ENCODE data around the gene ADGRL4. TPM values are rescaled to one million over a fixed set of nuclear protein-coding genes. Genes with fewer than 3 reads are reported as not detected.
"Not testable (repeated sequence)": the region's sequence is repeated elsewhere in the genome, so short reads cannot be mapped to it uniquely, and the experiment has no call there.

Gene ADGRL4
- total RNA-seq, 1 donor, result 16.6 TPM

GRCh38 chr1:78880223-78880622, 126.3 kb downstream of the ADGRL4 start:
- no peaks in the 10 kb centered on the region for H3K27me3 ChIP-seq (ENCODE audit: insufficient read depth, low read length)
- TF ChIP-seq, protein P1, sequence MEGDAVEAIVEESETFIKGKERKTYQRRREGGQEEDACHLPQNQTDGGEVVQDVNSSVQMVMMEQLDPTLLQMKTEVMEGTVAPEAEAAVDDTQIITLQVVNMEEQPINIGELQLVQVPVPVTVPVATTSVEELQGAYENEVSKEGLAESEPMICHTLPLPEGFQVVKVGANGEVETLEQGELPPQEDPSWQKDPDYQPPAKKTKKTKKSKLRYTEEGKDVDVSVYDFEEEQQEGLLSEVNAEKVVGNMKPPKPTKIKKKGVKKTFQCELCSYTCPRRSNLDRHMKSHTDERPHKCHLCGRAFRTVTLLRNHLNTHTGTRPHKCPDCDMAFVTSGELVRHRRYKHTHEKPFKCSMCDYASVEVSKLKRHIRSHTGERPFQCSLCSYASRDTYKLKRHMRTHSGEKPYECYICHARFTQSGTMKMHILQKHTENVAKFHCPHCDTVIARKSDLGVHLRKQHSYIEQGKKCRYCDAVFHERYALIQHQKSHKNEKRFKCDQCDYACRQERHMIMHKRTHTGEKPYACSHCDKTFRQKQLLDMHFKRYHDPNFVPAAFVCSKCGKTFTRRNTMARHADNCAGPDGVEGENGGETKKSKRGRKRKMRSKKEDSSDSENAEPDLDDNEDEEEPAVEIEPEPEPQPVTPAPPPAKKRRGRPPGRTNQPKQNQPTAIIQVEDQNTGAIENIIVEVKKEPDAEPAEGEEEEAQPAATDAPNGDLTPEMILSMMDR (IDR thresholded peaks at IDR 0.05; ENCODE audit: extremely low read depth, low read depth, low read length), result no peak
- H3K4me2 ChIP-seq (ENCODE audit: insufficient read depth, low read length), result no peak overlapping the region
- no peak overlapping the region for H2AFZ ChIP-seq (ENCODE audit: low read length)
- H3K4me1 ChIP-seq (ENCODE audit: insufficient read depth, low read length), result peaks cover 3% of the 10 kb centered on the region
- DNase-seq (ENCODE audit: insufficient read length, low spot score, missing footprints), result no peak
- H3K36me3 ChIP-seq (ENCODE audit: insufficient read depth, low read length), result no peaks in the 10 kb centered on the region
- no peaks in the 10 kb centered on the region for H3K79me2 ChIP-seq (ENCODE audit: insufficient read depth, low read length)
- no peaks in the 10 kb centered on the region for H3K9me3 ChIP-seq (ENCODE audit: low read depth, low read length)
- no peak overlapping the region for H3K27ac ChIP-seq (ENCODE audit: low read depth, low read length)
- no peaks in the 10 kb centered on the region for H4K20me1 ChIP-seq (ENCODE audit: insufficient read depth, low read length)
- H3K4me3 ChIP-seq (ENCODE audit: insufficient read depth, low read length), result no peak overlapping the region

DNA sequence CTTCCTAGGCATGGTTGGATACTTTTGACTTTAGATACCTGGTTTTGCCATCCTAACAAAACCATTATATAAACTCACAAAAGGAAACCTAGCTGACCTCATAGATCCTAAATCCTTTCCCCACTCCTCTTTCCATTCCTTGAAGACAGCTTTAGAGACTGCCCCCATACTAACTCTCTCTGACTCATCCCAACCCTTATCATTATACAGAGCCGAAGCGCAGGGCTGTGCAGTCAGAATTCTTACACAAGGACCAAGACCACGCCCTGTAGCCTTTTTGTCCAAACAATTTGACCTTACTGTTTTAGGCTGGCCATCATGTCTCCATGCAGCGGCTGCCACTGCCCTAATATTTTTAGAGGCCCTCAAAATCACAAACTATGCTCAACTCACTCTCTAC, 130.5 kb downstream of the ADGRL4 start:
- not testable (repeated sequence) for H3K27ac ChIP-seq (ENCODE audit: low read depth, low read length); H3K36me3 ChIP-seq (ENCODE audit: insufficient read depth, low read length)

DNA sequence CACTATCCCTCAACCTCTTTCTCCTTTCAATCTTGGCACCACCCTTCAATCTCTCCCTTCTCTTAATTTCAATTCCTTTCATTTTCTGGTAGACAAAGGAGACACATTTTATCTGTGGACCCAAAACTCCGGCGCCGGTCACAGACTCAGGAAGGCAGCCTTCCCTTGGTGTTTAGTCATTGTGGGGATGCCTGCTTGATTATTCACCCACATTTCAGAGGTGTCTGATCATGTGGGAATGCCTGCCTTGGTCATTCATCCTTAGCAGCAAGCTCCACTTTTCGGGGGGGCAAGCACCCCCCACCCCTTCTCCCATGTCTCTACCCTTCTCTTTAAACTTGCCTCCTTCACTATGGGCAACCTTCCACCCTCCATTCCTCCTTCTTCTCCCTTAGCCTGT, 133.7 kb downstream of the ADGRL4 start:
- H3K27ac ChIP-seq (ENCODE audit: low read depth, low read length); H3K4me3 ChIP-seq (ENCODE audit: insufficient read depth, low read length); H3K27me3 ChIP-seq (ENCODE audit: insufficient read depth, low read length); H4K20me1 ChIP-seq (ENCODE audit: insufficient read depth, low read length); H3K36me3 ChIP-seq (ENCODE audit: insufficient read depth, low read length); H3K9me3 ChIP-seq (ENCODE audit: low read depth, low read length); H2AFZ ChIP-seq (ENCODE audit: low read length); H3K4me2 ChIP-seq (ENCODE audit: insufficient read depth, low read length); H3K4me1 ChIP-seq (ENCODE audit: insufficient read depth, low read length); H3K79me2 ChIP-seq (ENCODE audit: insufficient read depth, low read length): not testable (repeated sequence)
- DNase-seq (ENCODE audit: insufficient read length, low spot score, missing footprints), result peak; percentile 34

More for the DNA sequence above, 130.5 kb downstream of the ADGRL4 start:
- H3K27me3 ChIP-seq (ENCODE audit: insufficient read depth, low read length); H3K4me3 ChIP-seq (ENCODE audit: insufficient read depth, low read length); H3K79me2 ChIP-seq (ENCODE audit: insufficient read depth, low read length); H4K20me1 ChIP-seq (ENCODE audit: insufficient read depth, low read length); H3K4me1 ChIP-seq (ENCODE audit: insufficient read depth, low read length); H2AFZ ChIP-seq (ENCODE audit: low read length); DNase-seq (ENCODE audit: insufficient read length, low spot score, missing footprints); H3K9me3 ChIP-seq (ENCODE audit: low read depth, low read length); H3K4me2 ChIP-seq (ENCODE audit: insufficient read depth, low read length): not testable (repeated sequence)

DNA sequence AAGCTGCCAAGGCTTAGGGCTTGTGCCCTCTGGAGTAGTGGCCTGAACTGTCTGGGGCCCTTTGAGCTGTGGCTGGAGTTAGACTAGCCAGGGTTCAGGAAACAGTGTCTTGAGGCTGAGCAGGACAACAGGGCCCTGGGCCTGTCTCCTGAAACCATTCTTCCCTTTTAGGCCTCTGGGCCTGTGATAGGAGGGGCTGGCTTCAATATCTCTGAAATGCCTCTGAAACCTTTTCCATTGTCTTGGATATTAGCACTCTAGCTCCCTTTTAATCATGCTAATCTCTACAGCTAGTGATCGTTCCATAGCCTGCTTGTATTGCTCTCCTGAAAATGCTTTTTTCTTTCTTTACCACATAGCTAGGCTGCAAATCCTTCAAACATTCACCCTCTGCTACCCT, 135.3 kb downstream of the ADGRL4 start:
- no peaks in the 10 kb centered on the region for H3K36me3 ChIP-seq (ENCODE audit: insufficient read depth, low read length)
- H4K20me1 ChIP-seq (ENCODE audit: insufficient read depth, low read length), result no peaks in the 10 kb centered on the region
- H3K4me3 ChIP-seq (ENCODE audit: insufficient read depth, low read length), result no peak overlapping the region
- H3K4me1 ChIP-seq (ENCODE audit: insufficient read depth, low read length), result no peaks in the 10 kb centered on the region
- H2AFZ ChIP-seq (ENCODE audit: low read length), result no peak overlapping the region
- no peaks in the 10 kb centered on the region for H3K79me2 ChIP-seq (ENCODE audit: insufficient read depth, low read length)
- DNase-seq (ENCODE audit: insufficient read length, low spot score, missing footprints), result no peak
- H3K27ac ChIP-seq (ENCODE audit: low read depth, low read length), result no peak overlapping the region
- TF ChIP-seq, protein P1 (IDR thresholded peaks at IDR 0.05; ENCODE audit: extremely low read depth, low read depth, low read length), result no peak
- no peaks in the 10 kb centered on the region for H3K9me3 ChIP-seq (ENCODE audit: low read depth, low read length)
- no peak overlapping the region for H3K4me2 ChIP-seq (ENCODE audit: insufficient read depth, low read length)
- H3K27me3 ChIP-seq (ENCODE audit: insufficient read depth, low read length), result no peaks in the 10 kb centered on the region

DNA sequence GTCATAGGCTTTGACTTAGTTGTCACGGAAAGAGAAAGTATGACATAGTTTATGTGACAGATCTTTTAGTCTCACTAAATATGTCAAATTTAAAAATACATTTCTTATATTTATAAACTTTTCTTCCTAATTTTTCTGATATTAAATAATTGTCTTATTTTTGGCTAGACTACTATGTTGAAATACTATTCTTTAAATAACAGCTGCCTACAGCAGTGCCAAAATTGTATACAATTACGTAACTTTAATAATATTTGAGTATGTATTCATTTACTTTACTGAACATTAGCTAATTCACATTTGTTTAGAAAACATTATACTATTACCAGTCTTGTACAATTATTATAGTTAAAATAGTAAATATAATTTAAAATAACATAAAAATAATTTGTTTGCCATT, 137.4 kb downstream of the ADGRL4 start:
- H3K79me2 ChIP-seq (ENCODE audit: insufficient read depth, low read length), result no peaks in the 10 kb centered on the region
- H3K27me3 ChIP-seq (ENCODE audit: insufficient read depth, low read length), result no peaks in the 10 kb centered on the region
- H3K27ac ChIP-seq (ENCODE audit: low read depth, low read length), result no peak overlapping the region
- no peak overlapping the region for H2AFZ ChIP-seq (ENCODE audit: low read length)
- no peaks in the 10 kb centered on the region for H3K4me1 ChIP-seq (ENCODE audit: insufficient read depth, low read length)
- no peaks in the 10 kb centered on the region for H3K9me3 ChIP-seq (ENCODE audit: low read depth, low read length)
- TF ChIP-seq, protein P1 (IDR thresholded peaks at IDR 0.05; ENCODE audit: extremely low read depth, low read depth, low read length), result no peak
- no peaks in the 10 kb centered on the region for H3K36me3 ChIP-seq (ENCODE audit: insufficient read depth, low read length)
- no peak for DNase-seq (ENCODE audit: insufficient read length, low spot score, missing footprints)
- no peaks in the 10 kb centered on the region for H4K20me1 ChIP-seq (ENCODE audit: insufficient read depth, low read length)
- no peak overlapping the region for H3K4me2 ChIP-seq (ENCODE audit: insufficient read depth, low read length)
- no peak overlapping the region for H3K4me3 ChIP-seq (ENCODE audit: insufficient read depth, low read length)
